ENCODE data around the gene PEAK1. TPM values are rescaled to one million over a fixed set of nuclear protein-coding genes. Genes with fewer than 3 reads are reported as not detected.

PEAK1 gene
- total and polyA plus RNA-seq, 2 experiments from 2014 or later: 7.8 to 34.1 TPM

GRCh38 chr15:77355321-77355720 lies 64.6 kb downstream of the PEAK1 start (continued):
- no peak for TF ChIP-seq ZNF462 (CRISPR knock-in tag; IDR thresholded peaks at IDR 0.05)
- TF ChIP-seq STAT1 (IDR thresholded peaks at IDR 0.05; ENCODE audit: unreplicated experiment): no peak
- TF ChIP-seq ZNF331 (CRISPR knock-in tag; IDR thresholded peaks at IDR 0.05; ENCODE audit: low read depth): no peak

- Mint-ChIP-seq H3K4me3 (no peak overlapping the region), H3K27me3 (ENCODE audit: insufficient read depth, low read depth, poor library complexity) (peaks cover 1% of the 10 kb centered on the region), H3K36me3 (ENCODE audit: low read depth) (no peaks in the 10 kb centered on the region), H3K9me3 (no peaks in the 10 kb centered on the region), H3K27ac (no peak overlapping the region), H3K4me1 (peaks cover 16% of the 10 kb centered on the region)
- Histone ChIP-seq H3K4me2 (no peak overlapping the region), H3K27me3 (ENCODE audit: insufficient read depth) (no peaks in the 10 kb centered on the region), H3K27ac (ENCODE audit: low read depth) (no peak overlapping the region), H3F3A (replicated peaks; ENCODE audit: low read depth) (no peaks in the 10 kb centered on the region), H4K20me1 (replicated peaks; ENCODE audit: insufficient read depth) (no peaks in the 10 kb centered on the region; the same call in 1 of the 2 replicates), H3K4me1 (ENCODE audit: insufficient read depth) (peaks cover 20% of the 10 kb centered on the region), H3K9me2 (ENCODE audit: insufficient read depth) (no peaks in the 10 kb centered on the region), H3K79me2 (replicated peaks; ENCODE audit: insufficient read depth) (peaks cover 13% of the 10 kb centered on the region; the same call in 1 of the 2 replicates), H3K4me3 (no peak overlapping the region), H2AFZ (no peak overlapping the region), H3K36me3 (ENCODE audit: insufficient read depth) (no peaks in the 10 kb centered on the region)
- no peak for DNase-seq (ENCODE audit: low spot score)
- ATAC-seq: no peak
- TF ChIP-seq ZNF331 (CRISPR knock-in tag; IDR thresholded peaks at IDR 0.05; ENCODE audit: low read depth): no peak
- TF ChIP-seq CREB1 (CRISPR knock-in tag; IDR thresholded peaks at IDR 0.05; ENCODE audit: low read depth): no peak
- no peak for TF ChIP-seq NANOG (IDR thresholded peaks at IDR 0.05; ENCODE audit: borderline replicate concordance)
- no peak for TF ChIP-seq REST (IDR thresholded peaks at IDR 0.05; ENCODE audit: unreplicated experiment)
- no peak for TF ChIP-seq ETS1 (IDR thresholded peaks at IDR 0.05)
- no peak for TF ChIP-seq JUNB (IDR thresholded peaks at IDR 0.05; ENCODE audit: unreplicated experiment)
- TF ChIP-seq STAT1 (IDR thresholded peaks at IDR 0.05; ENCODE audit: unreplicated experiment): no peak
- no peak for TF ChIP-seq ZNF114 (CRISPR knock-in tag; IDR thresholded peaks at IDR 0.05)
- TF ChIP-seq CTCF (conservative IDR thresholded peaks at IDR 0.05; ENCODE audit: low read depth in 2 of 2): no peak
- TF ChIP-seq EZH2 (IDR thresholded peaks at IDR 0.05; ENCODE audit: low read depth, unreplicated experiment): no peak
- TF ChIP-seq EZH2phosphoT487 (IDR thresholded peaks at IDR 0.05; ENCODE audit: unreplicated experiment): no peak
Observed at GRCh38 chr15:77354063-77354462, 65.8 kb downstream of the PEAK1 start.
